Measurements from ENCODE around the gene MFSD2B. TPM values are rescaled to one million over a fixed set of nuclear protein-coding genes. Genes with fewer than 3 reads are reported as not detected.
"Not testable (repeated sequence)": the region's sequence is repeated elsewhere in the genome, so short reads cannot be mapped to it uniquely, and the experiment has no call there.

Gene MFSD2B
- total and polyA plus RNA-seq, 2 experiments from 2014 or later: 0.25 TPM; not detected in 1

GRCh38 chr2:24040511-24040910 lies 30.6 kb downstream of the MFSD2B start:
- Histone ChIP-seq H3K4me1 (ENCODE audit: insufficient read depth) (no peaks in the 10 kb centered on the region), H3K4me3 (no peak overlapping the region), H3K27ac (no peak overlapping the region), H3K4me2 (no peak overlapping the region), H3K9me2 (replicated peaks; ENCODE audit: insufficient read depth) (no peaks in the 10 kb centered on the region), H2AFZ (no peak overlapping the region), H3K36me3 (replicated peaks; ENCODE audit: insufficient read depth, low read depth) (no peaks in the 10 kb centered on the region), H3K79me2 (peaks cover 5% of the 10 kb centered on the region), H4K20me1 (ENCODE audit: insufficient read depth, poor library complexity, severe bottlenecking) (no peaks in the 10 kb centered on the region), H3K27me3 (no peaks in the 10 kb centered on the region), H3K9me3 (ENCODE audit: low read depth) (no peaks in the 10 kb centered on the region)
- no peak for DNase-seq (ENCODE audit: low spot score)
- WGBS (ENCODE audit: low lambda C conversion rate, missing lambda C conversion rate): 97% methylated on average over 4 of the region's 4 CpGs
- TF ChIP-seq EZH2 (IDR thresholded peaks at IDR 0.05; ENCODE audit: borderline replicate concordance) (no peak), CTCF (IDR thresholded peaks at IDR 0.05; ENCODE audit: poor library complexity) (no peak), EZH2phosphoT487 (IDR thresholded peaks at IDR 0.05; ENCODE audit: low read depth, severe bottlenecking, unreplicated experiment) (no peak)

- H3K9me3 ChIP-seq (ENCODE audit: low read depth); DNase-seq (ENCODE audit: low spot score); H4K20me1 ChIP-seq (ENCODE audit: insufficient read depth, poor library complexity, severe bottlenecking); H3K4me2 ChIP-seq; H3K4me3 ChIP-seq; H3K9me2 ChIP-seq (replicated peaks; ENCODE audit: insufficient read depth); H3K27me3 ChIP-seq; H3K36me3 ChIP-seq (replicated peaks; ENCODE audit: insufficient read depth, low read depth); H3K79me2 ChIP-seq; H3K27ac ChIP-seq; H2AFZ ChIP-seq; H3K4me1 ChIP-seq (ENCODE audit: insufficient read depth): not testable (repeated sequence)
- WGBS (ENCODE audit: low lambda C conversion rate, missing lambda C conversion rate): 97% methylated on average over 6 of the region's 6 CpGs
Observed at GRCh38 chr2:24043133-24043532, 33.2 kb downstream of the MFSD2B start.

GRCh38 chr2:24045511-24046508 lies 35.9 kb downstream of the MFSD2B start:
- peaks cover 10% of the 10 kb centered on the region for H3K4me1 ChIP-seq (ENCODE audit: insufficient read depth)
- no peaks in the 10 kb centered on the region for H4K20me1 ChIP-seq (ENCODE audit: insufficient read depth, poor library complexity, severe bottlenecking)
- 84% methylated on average over 11 of the region's 11 CpGs for WGBS (ENCODE audit: low lambda C conversion rate, missing lambda C conversion rate)
- H3K79me2 ChIP-seq: peaks cover 9% of the 10 kb centered on the region
- peak overlapping the region; percentile 45 for H3K4me3 ChIP-seq
- H2AFZ ChIP-seq: no peak overlapping the region
- DNase-seq (ENCODE audit: low spot score): no peak
- H3K36me3 ChIP-seq (replicated peaks; ENCODE audit: insufficient read depth, low read depth): no peaks in the 10 kb centered on the region
- H3K27ac ChIP-seq: no peak overlapping the region
- no peaks in the 10 kb centered on the region for H3K9me3 ChIP-seq (ENCODE audit: low read depth)
- TF ChIP-seq EZH2phosphoT487 (IDR thresholded peaks at IDR 0.05; ENCODE audit: low read depth, severe bottlenecking, unreplicated experiment) (no peak), EZH2 (IDR thresholded peaks at IDR 0.05; ENCODE audit: borderline replicate concordance) (no peak), CTCF (IDR thresholded peaks at IDR 0.05; ENCODE audit: poor library complexity) (no peak)
- H3K27me3 ChIP-seq: no peaks in the 10 kb centered on the region
- H3K9me2 ChIP-seq (replicated peaks; ENCODE audit: insufficient read depth): no peaks in the 10 kb centered on the region
- H3K4me2 ChIP-seq: peak overlapping the region; percentile 76

- no peak overlapping the region for H3K27ac ChIP-seq
- no peak for DNase-seq (ENCODE audit: low spot score)
- peak overlapping the region; percentile 76 for H3K4me2 ChIP-seq
- 1% methylated on average over 2 of the region's 2 CpGs for WGBS (ENCODE audit: low lambda C conversion rate, missing lambda C conversion rate)
- H3K79me2 ChIP-seq: peaks cover 5% of the 10 kb centered on the region
- no peaks in the 10 kb centered on the region for H3K36me3 ChIP-seq (replicated peaks; ENCODE audit: insufficient read depth, low read depth)
- H3K9me3 ChIP-seq (ENCODE audit: low read depth): no peaks in the 10 kb centered on the region
- no peaks in the 10 kb centered on the region for H3K9me2 ChIP-seq (replicated peaks; ENCODE audit: insufficient read depth)
- TF ChIP-seq EZH2phosphoT487 (IDR thresholded peaks at IDR 0.05; ENCODE audit: low read depth, severe bottlenecking, unreplicated experiment) (no peak), CTCF (IDR thresholded peaks at IDR 0.05; ENCODE audit: poor library complexity) (no peak), EZH2 (IDR thresholded peaks at IDR 0.05; ENCODE audit: borderline replicate concordance) (no peak)
- peaks cover 10% of the 10 kb centered on the region for H3K4me1 ChIP-seq (ENCODE audit: insufficient read depth)
- H4K20me1 ChIP-seq (ENCODE audit: insufficient read depth, poor library complexity, severe bottlenecking): no peaks in the 10 kb centered on the region
- no peaks in the 10 kb centered on the region for H3K27me3 ChIP-seq
- peak overlapping the region; percentile 51 for H2AFZ ChIP-seq
- H3K4me3 ChIP-seq: peak overlapping the region; percentile 45
Observed at GRCh38 chr2:24046599-24046929, 36.7 kb downstream of the MFSD2B start.
